ENCODE measurements around the gene SLC22A16.
"Not testable (repeated sequence)": the region's sequence is repeated elsewhere in the genome, so short reads cannot be mapped to it uniquely, and the experiment has no call there.

SLC22A16 gene

GRCh38 chr6:110490110-110490509 lies 13.7 kb upstream of the SLC22A16 start:
- DNase-seq (ENCODE audit: low spot score), result no peak

GRCh38 chr6:110488606-110489190 lies 12.3 kb upstream of the SLC22A16 start:
- no peak for DNase-seq (ENCODE audit: low spot score)

- DNase-seq (ENCODE audit: low spot score), result not testable (repeated sequence)
Measured at GRCh38 chr6:110487968-110488381, 11.6 kb upstream of the SLC22A16 start.

- no peak for DNase-seq (ENCODE audit: low spot score)
Measured at GRCh38 chr6:110486756-110487155, 10.3 kb upstream of the SLC22A16 start.

DNA sequence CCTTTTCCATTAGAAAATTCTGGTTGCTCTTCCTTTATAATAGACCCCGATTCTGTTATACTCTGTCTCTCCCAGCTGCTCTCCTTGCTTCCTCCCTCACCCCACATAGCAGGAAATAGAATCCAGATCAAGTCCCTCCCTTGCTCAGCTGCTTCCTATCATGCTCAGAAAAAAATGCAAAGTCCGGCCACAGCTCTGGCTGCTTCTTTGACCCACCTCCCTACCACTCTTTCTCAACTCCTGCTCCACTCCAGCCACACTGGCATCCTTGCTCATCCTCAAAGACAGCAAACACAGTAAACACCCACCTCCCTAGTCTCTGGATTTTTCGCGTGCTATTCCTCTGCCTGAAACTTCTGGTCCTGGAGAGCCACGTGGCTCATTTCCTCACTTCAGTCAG lies 9.1 kb upstream of the SLC22A16 start:
- DNase-seq (ENCODE audit: low spot score), result no peak

- DNase-seq (ENCODE audit: low spot score), result no peak
Measured at GRCh38 chr6:110484321-110484720, 7.9 kb upstream of the SLC22A16 start.

DNA sequence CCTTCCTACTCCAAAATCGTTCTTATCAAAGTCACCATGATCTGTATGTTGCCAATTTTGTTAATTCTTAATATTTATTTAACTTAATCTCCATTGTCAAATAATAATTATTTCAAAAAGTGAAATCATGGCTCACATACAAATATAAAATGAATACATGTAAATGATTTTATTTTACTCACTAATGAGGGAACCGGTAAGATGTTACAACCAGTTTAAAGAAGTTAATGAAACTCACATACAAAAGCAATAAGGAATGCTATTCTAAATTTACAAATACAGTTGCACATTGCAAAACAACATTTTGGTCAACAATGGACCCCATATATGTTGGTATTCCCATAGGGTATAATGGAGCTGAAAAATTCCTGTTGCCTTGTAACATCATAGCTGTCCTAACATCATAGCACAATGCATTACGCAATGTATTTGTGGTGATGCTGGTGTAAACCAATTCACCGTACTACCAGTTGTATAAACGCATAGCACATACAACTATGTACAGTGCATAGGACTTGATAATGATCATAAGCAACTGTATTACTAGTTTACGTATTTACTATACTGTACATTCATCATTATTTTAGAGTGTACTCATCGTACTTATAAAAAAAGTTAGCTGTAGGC lies 6.5 kb upstream of the SLC22A16 start:
- DNase-seq (ENCODE audit: low spot score), result no peak

DNA sequence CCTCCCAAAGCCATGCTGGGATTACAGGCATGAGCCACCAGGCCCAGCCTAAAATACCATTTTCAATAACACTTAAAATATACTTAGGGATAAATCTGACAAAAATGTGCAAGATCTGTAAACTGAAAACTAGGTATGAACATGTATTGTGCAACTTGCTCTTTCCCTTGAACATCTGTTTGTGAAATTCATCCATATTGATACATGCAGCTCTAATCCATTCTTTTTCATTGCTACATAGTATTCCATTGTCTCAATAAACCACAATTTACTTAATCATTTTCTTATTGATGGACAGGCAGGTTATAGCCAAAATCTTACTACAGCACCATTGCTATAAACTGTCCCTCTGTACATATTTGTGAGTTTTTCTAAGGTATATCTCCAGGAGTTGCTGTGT lies 4.7 kb upstream of the SLC22A16 start:
- DNase-seq (ENCODE audit: low spot score), result no peak

- no peak for DNase-seq (ENCODE audit: low spot score)
Measured at GRCh38 chr6:110475066-110475653, 1.3 kb downstream of the SLC22A16 start.

DNA sequence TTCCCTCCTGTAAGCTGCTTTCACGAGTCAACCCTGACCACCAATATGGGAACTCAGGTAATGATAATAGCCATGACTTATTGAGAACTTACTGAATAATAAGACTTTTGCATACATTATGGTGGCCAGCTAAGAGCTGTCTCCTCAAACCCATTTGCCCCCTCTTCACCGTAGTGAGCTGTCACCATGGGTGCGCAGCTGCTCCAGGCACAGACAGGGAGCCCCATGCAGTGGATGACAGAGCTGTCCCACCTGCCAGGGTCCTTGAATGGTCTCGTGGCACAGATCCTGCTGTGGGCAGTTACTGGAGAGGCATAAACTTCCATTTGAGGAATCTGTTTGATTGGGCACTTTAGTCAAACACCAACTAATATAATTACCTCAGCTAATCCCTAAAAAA lies 1.9 kb downstream of the SLC22A16 start:
- DNase-seq (ENCODE audit: low spot score), result no peak

DNA sequence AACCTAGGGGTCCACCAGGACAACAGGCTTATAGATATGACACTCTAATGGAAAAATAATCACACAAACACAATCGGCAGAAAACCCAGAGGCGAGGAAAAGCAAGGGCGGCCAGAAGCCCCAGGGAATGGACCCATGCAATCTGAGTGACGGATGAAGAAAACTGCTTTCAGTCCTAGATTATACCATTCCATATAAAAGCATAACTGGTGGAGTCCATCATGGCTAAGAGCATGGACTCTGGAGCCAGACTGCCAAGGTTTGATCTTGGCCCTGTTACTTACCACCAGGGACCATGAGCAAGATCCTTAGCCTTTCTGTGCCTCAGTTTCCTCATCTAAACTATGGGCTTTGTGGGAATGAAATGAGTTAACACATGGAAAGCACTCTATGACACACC lies 3.7 kb downstream of the SLC22A16 start:
- DNase-seq (ENCODE audit: low spot score), result no peak

- DNase-seq (ENCODE audit: low spot score), result no peak
Measured at GRCh38 chr6:110471726-110472365, 4.6 kb downstream of the SLC22A16 start.

DNA sequence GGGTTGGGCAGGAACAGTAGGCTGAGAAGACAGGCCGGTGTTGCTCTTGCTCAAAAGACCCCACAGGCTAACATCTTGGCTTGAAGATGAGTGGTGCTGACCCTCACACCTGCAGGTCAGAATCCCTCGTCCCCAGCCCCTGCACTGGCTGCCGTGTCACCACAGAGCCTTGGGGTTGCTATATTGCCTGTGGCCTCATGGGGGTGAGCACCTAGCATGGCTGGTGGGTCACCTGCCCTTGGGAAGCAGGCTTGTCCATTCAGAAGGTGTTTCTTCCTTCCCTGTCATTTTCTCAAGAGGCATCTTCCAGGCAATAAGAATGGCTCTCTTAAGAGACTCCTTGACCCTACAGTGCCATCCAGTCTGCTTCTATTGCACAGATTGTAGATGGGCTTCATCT lies 7.7 kb downstream of the SLC22A16 start:
- DNase-seq (ENCODE audit: low spot score), result no peak

- no peak for DNase-seq (ENCODE audit: low spot score)
Measured at GRCh38 chr6:110467566-110468140, 8.8 kb downstream of the SLC22A16 start.

GRCh38 chr6:110462884-110463481 lies 13.4 kb downstream of the SLC22A16 start:
- DNase-seq (ENCODE audit: low spot score), result no peak

- DNase-seq (ENCODE audit: low spot score), result no peak
Measured at GRCh38 chr6:110461376-110461775, 15.0 kb downstream of the SLC22A16 start.

DNA sequence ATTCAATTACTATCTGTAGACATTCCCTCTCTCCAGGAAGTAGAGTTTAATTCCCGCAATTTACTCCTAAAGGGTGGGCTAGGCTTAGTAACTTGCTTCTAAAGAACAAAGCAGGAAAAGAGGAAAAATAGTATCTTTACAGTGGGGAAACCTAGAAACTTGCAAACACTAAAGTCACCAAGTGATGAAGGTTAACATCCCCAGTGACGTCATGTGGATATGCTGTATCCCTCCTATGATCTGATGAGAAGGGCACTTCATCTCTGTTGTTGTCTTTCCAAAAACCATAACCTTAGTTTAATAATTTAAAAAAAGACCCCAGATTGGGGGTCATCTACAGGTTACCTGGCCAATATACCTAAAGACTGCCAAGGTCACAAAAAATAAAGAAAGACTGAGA lies 17.3 kb downstream of the SLC22A16 start:
- DNase-seq (ENCODE audit: low spot score), result no peak

DNA sequence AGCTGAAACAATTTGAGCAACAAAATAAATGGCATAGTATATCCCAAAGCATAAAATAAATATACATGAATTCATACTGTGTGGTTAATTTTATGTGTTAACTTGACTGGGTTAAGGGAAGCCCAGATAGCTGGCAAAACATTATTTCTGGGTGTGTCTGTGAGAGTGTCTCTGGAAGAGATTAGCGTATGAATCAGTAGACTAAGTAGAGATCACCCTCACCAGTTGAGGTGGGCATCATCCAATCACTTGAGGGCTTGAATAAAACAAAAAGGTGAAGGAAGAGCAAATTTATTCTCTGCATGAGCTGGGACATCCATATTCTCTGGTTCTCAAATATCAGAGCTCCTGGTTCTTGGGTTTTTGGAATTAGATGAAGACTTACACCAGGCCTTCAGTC lies 17.9 kb downstream of the SLC22A16 start:
- DNase-seq (ENCODE audit: low spot score), result no peak

DNA sequence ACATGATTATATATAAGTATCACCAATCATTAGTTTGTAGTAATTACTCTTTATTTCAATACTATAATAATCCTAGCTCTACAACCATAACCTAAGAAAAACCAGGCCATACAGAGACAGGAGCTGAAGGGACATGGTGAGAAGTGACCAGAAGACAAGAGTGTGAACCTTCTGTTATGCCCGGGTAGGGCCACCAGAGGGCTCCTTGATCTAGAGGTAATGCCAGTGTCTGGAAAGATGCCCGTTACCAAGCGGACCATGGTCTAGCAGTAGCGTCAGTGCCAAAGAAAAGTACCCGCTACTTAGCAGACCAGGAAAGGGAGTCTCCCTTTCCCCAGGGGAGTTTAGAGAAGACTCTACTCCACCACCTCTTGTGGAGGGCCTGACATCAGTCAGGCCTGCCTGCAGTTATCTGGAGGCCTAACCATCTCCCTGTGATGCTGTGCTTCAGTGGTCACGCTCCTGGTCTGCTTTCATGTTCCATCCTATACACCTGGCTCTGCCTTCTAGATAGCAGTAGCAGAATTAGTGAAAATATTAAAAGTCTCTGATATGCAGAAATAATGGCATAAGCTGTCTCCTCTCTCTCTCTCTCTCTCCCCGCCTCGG lies 18.7 kb downstream of the SLC22A16 start:
- DNase-seq (ENCODE audit: low spot score), result peak; percentile 35

DNA sequence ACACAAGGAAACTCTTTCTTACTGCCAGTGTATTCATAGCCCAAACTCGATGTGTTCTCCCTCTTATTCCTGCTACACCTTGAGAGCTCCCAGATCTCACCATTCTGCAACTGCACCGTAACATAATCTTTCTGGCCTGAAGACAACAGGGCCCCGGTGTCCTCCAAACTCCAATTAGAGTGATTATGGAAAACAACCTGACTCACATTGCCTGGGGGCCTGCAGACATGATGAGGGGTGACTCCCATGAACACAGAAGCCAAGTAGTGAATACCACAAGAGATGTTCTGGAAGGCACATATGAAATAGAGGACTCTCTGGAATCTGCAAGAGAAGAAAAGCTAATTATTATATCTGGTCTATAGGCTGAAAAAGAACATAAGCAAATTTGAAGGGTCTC lies 19.7 kb downstream of the SLC22A16 start:
- DNase-seq (ENCODE audit: low spot score), result no peak

- DNase-seq (ENCODE audit: low spot score), result no peak
Measured at GRCh38 chr6:110449541-110449895, 26.9 kb downstream of the SLC22A16 start.

GRCh38 chr6:110448846-110449540 lies 27.4 kb downstream of the SLC22A16 start:
- no peak for DNase-seq (ENCODE audit: low spot score)

All from globus pallidus (tissue), 1 donor.